Measurements from ENCODE around the gene SORBS2.

SORBS2 gene

DNA sequence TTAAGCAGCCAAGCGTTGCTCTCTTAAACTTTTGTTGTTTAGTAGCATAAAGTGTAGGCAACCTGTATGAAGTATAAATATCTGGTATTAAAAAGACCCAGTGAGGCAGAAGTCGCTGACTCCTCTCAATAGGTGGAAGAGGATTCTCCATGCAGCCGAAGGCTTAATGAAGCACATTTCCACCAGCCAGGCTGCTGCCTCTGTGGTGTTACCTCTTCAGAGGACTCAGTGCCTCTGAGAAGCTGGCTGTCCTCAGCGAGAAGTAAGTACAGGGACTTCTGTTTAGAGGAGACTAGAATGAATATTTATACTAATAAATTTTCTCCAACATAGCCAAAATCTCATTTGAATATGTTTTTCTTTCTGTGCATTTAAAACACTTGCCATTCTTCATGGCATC is 6.0 kb downstream of the SORBS2 start:
- H3K36me3 ChIP-seq (ENCODE audit: low read depth) = no peaks in the 10 kb centered on the region
- TF ChIP-seq, protein P1, sequence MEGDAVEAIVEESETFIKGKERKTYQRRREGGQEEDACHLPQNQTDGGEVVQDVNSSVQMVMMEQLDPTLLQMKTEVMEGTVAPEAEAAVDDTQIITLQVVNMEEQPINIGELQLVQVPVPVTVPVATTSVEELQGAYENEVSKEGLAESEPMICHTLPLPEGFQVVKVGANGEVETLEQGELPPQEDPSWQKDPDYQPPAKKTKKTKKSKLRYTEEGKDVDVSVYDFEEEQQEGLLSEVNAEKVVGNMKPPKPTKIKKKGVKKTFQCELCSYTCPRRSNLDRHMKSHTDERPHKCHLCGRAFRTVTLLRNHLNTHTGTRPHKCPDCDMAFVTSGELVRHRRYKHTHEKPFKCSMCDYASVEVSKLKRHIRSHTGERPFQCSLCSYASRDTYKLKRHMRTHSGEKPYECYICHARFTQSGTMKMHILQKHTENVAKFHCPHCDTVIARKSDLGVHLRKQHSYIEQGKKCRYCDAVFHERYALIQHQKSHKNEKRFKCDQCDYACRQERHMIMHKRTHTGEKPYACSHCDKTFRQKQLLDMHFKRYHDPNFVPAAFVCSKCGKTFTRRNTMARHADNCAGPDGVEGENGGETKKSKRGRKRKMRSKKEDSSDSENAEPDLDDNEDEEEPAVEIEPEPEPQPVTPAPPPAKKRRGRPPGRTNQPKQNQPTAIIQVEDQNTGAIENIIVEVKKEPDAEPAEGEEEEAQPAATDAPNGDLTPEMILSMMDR (IDR thresholded peaks at IDR 0.05; ENCODE audit: poor library complexity, severe bottlenecking) = no peak
- H3K4me1 ChIP-seq (ENCODE audit: insufficient read depth, poor library complexity, severe bottlenecking) = no peaks in the 10 kb centered on the region
- DNase-seq (ENCODE audit: low spot score) = no peak
- no peak overlapping the region for H3K27ac ChIP-seq (ENCODE audit: poor library complexity, severe bottlenecking)
- no peak for ATAC-seq (ENCODE audit: low read depth)
- no peaks in the 10 kb centered on the region for H3K27me3 ChIP-seq (ENCODE audit: insufficient read depth, poor library complexity, severe bottlenecking)
- H3K4me3 ChIP-seq (ENCODE audit: severe bottlenecking) = no peak overlapping the region
- H3K9me3 ChIP-seq (ENCODE audit: severe bottlenecking) = no peaks in the 10 kb centered on the region

DNA sequence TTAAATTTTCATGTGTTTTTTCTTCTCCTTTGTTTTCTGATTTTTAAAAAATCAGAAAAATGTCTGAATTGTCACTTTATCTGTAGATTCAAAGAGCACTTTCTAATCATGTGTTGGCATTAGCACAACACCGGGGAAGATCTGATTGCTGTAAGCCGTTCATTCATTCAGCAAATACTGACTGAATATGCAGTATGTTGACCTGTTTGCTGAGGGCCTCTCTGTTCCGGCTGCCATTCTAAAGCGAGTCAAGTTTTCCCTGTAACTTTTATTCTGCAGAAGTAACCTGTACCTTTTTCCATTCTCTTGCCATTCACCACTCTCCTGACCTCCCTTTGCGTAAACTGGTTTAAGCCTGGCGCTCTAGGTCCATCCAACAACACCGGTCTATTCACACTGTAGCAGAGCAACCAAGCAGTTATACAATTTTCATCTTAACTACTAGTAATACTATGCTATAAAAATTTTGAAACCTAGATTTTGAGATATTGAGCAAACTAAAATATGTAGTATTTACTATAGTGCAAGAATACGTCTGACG is 6.7 kb downstream of the SORBS2 start:
- no peaks in the 10 kb centered on the region for H3K27me3 ChIP-seq (ENCODE audit: insufficient read depth, poor library complexity, severe bottlenecking)
- H3K4me1 ChIP-seq (ENCODE audit: insufficient read depth, poor library complexity, severe bottlenecking) = no peaks in the 10 kb centered on the region
- TF ChIP-seq, protein P1 (IDR thresholded peaks at IDR 0.05; ENCODE audit: poor library complexity, severe bottlenecking) = no peak
- H3K9me3 ChIP-seq (ENCODE audit: severe bottlenecking) = no peaks in the 10 kb centered on the region
- H3K36me3 ChIP-seq (ENCODE audit: low read depth) = no peaks in the 10 kb centered on the region
- DNase-seq (ENCODE audit: low spot score) (no peak), ATAC-seq (ENCODE audit: low read depth) (no peak)
- no peak overlapping the region for H3K4me3 ChIP-seq (ENCODE audit: severe bottlenecking)
- no peak overlapping the region for H3K27ac ChIP-seq (ENCODE audit: poor library complexity, severe bottlenecking)

- ATAC-seq (ENCODE audit: low read depth) = no peak
- TF ChIP-seq, protein P1 (IDR thresholded peaks at IDR 0.05; ENCODE audit: poor library complexity, severe bottlenecking) = no peak
- H3K36me3 ChIP-seq (ENCODE audit: low read depth) = no peaks in the 10 kb centered on the region
- H3K9me3 ChIP-seq (ENCODE audit: severe bottlenecking) = no peaks in the 10 kb centered on the region
- no peak overlapping the region for H3K4me3 ChIP-seq (ENCODE audit: severe bottlenecking)
- no peaks in the 10 kb centered on the region for H3K4me1 ChIP-seq (ENCODE audit: insufficient read depth, poor library complexity, severe bottlenecking)
- no peak overlapping the region for H3K27ac ChIP-seq (ENCODE audit: poor library complexity, severe bottlenecking)
- H3K27me3 ChIP-seq (ENCODE audit: insufficient read depth, poor library complexity, severe bottlenecking) = no peaks in the 10 kb centered on the region
- no peak for DNase-seq (ENCODE audit: low spot score)
Measured at GRCh38 chr4:185803022-185803421, 9.0 kb downstream of the SORBS2 start.

GRCh38 chr4:185801471-185801870 is 10.5 kb downstream of the SORBS2 start:
- Histone ChIP-seq H3K36me3 (ENCODE audit: low read depth) (no peaks in the 10 kb centered on the region), H3K27me3 (ENCODE audit: insufficient read depth, poor library complexity, severe bottlenecking) (no peaks in the 10 kb centered on the region), H3K9me3 (ENCODE audit: severe bottlenecking) (no peaks in the 10 kb centered on the region), H3K4me1 (ENCODE audit: insufficient read depth, poor library complexity, severe bottlenecking) (no peaks in the 10 kb centered on the region), H3K27ac (ENCODE audit: poor library complexity, severe bottlenecking) (no peak overlapping the region), H3K4me3 (ENCODE audit: severe bottlenecking) (no peak overlapping the region)
- DNase-seq (ENCODE audit: low spot score) = no peak
- TF ChIP-seq, protein P1 (IDR thresholded peaks at IDR 0.05; ENCODE audit: poor library complexity, severe bottlenecking) = no peak
- ATAC-seq (ENCODE audit: low read depth) = no peak

DNA sequence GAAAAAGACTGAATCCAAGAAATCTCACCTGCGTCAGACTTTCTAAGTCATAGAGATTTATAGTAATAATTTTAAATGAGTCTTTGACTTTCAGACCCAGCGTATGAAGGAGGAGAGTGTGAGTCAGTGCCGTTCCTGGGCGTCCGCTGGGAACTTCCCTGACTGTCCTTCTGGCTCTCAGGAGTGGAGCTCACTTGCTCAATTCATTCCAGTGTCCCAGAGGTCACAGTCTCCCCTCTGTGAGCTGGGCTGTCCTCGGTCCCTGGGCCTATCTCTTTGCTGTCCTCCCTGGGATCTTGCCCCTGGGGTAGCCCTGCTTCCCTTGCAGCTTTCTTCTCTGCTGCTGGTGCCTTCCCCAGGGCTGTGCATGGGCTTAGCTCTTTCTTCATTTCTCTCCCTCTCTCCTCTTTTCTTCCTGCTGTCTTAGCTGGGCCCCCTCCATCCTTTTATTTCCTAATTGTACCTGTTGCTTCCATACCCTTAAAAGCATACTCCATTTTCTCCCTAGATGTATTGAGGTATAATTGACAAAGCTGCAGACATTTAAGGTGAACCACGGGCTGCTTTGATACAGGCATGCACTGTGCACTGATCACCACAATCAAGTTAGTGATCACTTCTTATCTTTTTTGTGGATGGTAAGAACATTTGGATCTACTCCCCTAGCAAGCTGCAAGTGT is 11.6 kb downstream of the SORBS2 start:
- H3K4me1 ChIP-seq (ENCODE audit: insufficient read depth, poor library complexity, severe bottlenecking) = no peaks in the 10 kb centered on the region
- TF ChIP-seq, protein P1 (IDR thresholded peaks at IDR 0.05; ENCODE audit: poor library complexity, severe bottlenecking) = no peak
- H3K4me3 ChIP-seq (ENCODE audit: severe bottlenecking) = no peak overlapping the region
- no peaks in the 10 kb centered on the region for H3K27me3 ChIP-seq (ENCODE audit: insufficient read depth, poor library complexity, severe bottlenecking)
- ATAC-seq (ENCODE audit: low read depth) (no peak), DNase-seq (ENCODE audit: low spot score) (no peak)
- no peaks in the 10 kb centered on the region for H3K36me3 ChIP-seq (ENCODE audit: low read depth)
- H3K27ac ChIP-seq (ENCODE audit: poor library complexity, severe bottlenecking) = no peak overlapping the region
- H3K9me3 ChIP-seq (ENCODE audit: severe bottlenecking) = no peaks in the 10 kb centered on the region

Measured in RWPE2 (cell line).